Measurements from ENCODE around the gene ZFPL1.

Gene ZFPL1

GRCh38 chr11:65129649-65130441 is 45.8 kb downstream of the ZFPL1 start:
- no peak for TF ChIP-seq ZFX (IDR thresholded peaks at IDR 0.05)
- H3K27ac ChIP-seq: no peak overlapping the region

- no peak for TF ChIP-seq ZFX (IDR thresholded peaks at IDR 0.05)
- no peak overlapping the region for H3K27ac ChIP-seq
Observed at GRCh38 chr11:65130631-65131416, 46.8 kb downstream of the ZFPL1 start.

- no peak for TF ChIP-seq ZFX (IDR thresholded peaks at IDR 0.05)
- no peak for TF ChIP-seq CTCF (conservative IDR thresholded peaks at IDR 0.05)
- no peak overlapping the region for H3K27ac ChIP-seq
Observed at GRCh38 chr11:65131417-65131776, 47.4 kb downstream of the ZFPL1 start.

- TF ChIP-seq ZFX (IDR thresholded peaks at IDR 0.05) (no peak), CTCF (conservative IDR thresholded peaks at IDR 0.05) (no peak)
- no peak overlapping the region for H3K27ac ChIP-seq
Observed at GRCh38 chr11:65131895-65132237, 47.8 kb downstream of the ZFPL1 start.

- H3K27ac ChIP-seq: peak overlapping the region; percentile 96
- no peak for TF ChIP-seq ZFX (IDR thresholded peaks at IDR 0.05)
- TF ChIP-seq CTCF (conservative IDR thresholded peaks at IDR 0.05): no peak
Observed at GRCh38 chr11:65132238-65132987, 48.4 kb downstream of the ZFPL1 start.

GRCh38 chr11:65132988-65133700 is 49.1 kb downstream of the ZFPL1 start:
- peak overlapping the region; percentile 96 for H3K27ac ChIP-seq
- TF ChIP-seq CTCF (conservative IDR thresholded peaks at IDR 0.05) (no peak), ZFX (IDR thresholded peaks at IDR 0.05) (no peak)

GRCh38 chr11:65133724-65134123 is 49.7 kb downstream of the ZFPL1 start:
- no peak for TF ChIP-seq CTCF (conservative IDR thresholded peaks at IDR 0.05)
- no peak for TF ChIP-seq ZFX (IDR thresholded peaks at IDR 0.05)

More at GRCh38 chr11:65133724-65134123, 49.7 kb downstream of the ZFPL1 start:
- H3K27ac ChIP-seq: peak overlapping the region; percentile 96

Data from C4-2B (cell line).